ENCODE data around the gene CLGN.
"Not testable (repeated sequence)": the region's sequence is repeated elsewhere in the genome, so short reads cannot be mapped to it uniquely, and the experiment has no call there.

The CLGN gene, protein sequence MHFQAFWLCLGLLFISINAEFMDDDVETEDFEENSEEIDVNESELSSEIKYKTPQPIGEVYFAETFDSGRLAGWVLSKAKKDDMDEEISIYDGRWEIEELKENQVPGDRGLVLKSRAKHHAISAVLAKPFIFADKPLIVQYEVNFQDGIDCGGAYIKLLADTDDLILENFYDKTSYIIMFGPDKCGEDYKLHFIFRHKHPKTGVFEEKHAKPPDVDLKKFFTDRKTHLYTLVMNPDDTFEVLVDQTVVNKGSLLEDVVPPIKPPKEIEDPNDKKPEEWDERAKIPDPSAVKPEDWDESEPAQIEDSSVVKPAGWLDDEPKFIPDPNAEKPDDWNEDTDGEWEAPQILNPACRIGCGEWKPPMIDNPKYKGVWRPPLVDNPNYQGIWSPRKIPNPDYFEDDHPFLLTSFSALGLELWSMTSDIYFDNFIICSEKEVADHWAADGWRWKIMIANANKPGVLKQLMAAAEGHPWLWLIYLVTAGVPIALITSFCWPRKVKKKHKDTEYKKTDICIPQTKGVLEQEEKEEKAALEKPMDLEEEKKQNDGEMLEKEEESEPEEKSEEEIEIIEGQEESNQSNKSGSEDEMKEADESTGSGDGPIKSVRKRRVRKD

DNA sequence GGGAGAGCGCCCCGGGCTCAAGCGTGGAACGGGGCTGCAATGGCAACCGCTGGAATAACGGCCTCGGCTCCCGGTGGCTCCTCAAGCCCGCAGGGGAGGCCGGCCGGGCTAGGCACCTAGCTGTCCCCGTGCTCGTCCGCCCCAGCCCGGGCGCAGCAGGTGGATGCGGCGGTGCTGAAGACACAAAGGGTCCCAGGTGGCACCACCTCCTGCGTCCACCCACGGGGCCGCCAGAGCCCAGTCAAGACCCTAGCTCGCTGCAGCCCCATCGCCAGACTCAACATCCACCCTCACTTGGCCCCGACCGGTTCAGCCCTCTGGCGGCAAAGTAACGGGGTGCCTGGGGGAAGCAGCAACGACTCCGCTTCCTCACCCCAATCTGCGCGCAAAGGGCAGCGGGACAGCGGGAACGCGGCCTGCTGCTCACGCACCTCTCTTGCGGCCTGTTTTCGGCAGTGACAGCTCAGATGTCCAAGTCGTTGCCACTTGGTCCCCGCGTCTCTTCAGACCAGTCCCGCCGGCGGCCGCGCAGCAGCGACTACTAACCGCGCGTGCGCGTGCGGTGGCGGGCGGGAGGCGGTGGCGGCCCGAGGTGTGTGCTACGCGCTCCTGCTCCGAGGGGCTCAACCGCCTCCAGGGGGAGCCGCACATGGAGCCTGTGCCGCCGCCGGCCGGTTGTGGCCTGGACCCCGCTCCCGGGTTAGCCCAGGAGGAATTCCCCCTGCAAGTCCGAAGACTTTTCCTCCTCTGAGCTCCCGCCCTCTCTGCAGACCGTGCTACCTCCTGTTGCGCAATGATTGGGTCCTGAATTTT, at the start of gene CLGN:
TSS of gene CLGN (minus strand) at position 543 of the 813 bp plus-strand sequence. CDS start 14,570 bp downstream, outside the sequence.
- peak; percentile 36 to 41 for DNase-seq

DNA sequence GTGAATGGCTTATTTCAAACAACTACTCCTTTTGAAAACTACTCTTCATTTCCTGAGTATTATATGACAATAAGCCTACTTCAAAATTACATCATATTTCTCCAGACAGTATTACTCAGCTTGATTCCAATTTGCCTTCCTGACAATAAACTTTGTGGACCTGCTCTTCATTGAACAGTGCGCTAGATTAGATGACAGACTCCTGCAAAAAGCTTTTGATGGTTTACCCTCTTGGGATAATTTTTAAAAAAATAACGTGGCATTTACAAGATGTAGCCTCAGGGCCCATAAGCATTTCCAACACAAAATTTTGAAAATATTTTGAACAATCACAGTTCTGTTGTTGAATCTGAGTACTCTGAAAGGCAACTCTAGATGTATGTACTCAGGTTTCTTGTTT, 44.7 kb upstream of the CLGN start:
- no peak for DNase-seq

DNA sequence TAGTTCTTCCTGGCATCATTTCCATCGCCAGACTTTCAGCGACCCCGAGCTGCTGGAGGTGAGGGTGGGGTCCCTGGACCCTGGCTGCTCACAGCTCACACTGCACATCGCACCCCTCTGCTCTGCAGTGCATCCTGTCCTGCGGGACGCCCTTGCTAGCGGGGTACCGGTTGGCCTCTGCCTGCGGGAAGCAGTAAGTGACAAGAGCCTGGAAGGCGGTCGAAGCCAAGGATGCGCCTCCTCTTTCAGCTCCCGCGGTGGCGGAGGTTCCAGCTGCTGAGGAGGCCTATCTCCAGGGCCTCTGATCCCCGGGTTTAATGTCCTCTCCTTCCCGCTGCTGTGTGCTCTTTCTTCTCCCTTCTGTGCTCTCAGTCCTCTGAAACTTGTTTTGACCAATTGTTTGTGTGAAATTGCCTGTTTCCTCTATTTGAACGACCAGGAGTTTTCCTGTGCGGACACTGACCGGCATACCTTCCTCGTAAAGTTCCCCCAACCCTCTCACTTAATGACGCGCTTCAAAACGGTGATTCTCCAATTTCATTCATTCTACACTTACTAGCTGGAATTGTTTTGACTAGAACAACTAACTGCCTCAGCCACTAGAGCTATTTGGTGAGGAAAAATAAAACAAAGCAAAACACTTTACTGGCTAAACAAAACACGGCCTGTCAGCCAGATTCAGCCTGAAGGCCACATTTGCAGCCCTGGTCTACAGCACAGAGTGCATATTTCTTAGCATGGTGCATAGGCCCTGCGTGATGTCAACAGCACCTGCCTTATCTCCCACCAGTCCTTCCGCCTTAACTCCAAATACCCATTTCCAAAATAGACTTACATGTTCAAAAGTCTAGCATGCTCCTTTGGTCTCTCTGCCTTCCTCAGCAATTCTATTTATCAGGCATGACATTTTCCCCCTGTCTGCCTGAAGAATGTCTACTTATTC, 42.6 kb upstream of the CLGN start:
- no peak for DNase-seq

DNA sequence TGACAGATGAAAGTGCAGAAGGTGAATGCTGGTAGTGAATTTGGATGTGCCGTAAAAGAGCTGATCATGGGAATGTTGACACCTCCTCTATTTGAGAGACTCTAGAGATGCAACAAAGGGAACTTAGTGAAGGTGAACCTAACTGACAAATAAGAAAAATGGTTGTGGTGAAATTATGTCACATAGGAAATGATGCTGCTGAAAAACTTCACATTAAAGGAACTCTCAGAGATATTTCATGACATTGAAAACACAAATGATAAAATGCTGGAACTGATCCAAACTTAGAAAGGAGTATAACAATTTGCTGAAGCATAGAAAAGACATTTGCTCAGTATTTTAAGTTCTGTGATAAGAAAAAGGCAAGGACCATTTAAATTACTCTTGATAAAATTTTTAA, 38.7 kb upstream of the CLGN start:
- no peak for DNase-seq

DNA sequence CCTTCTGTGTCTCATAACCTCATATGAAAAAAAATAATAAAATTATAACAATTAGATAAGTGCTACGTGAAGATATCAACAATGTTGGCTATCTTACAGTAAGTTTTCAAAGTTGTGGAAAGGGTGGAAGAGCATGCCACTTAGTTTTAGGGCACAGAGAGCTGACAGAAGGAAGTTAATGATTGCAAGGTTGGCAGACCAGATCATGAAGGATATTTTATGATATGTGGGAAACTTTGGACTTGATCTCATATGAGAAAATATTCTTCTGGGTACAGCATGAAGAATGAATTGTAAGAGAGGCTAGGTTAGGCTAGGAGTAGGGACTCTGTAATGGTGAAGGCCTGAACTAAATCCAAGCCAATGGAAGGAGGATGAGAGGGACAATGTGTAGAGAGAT, 36.2 kb upstream of the CLGN start:
- no peak for DNase-seq

DNA sequence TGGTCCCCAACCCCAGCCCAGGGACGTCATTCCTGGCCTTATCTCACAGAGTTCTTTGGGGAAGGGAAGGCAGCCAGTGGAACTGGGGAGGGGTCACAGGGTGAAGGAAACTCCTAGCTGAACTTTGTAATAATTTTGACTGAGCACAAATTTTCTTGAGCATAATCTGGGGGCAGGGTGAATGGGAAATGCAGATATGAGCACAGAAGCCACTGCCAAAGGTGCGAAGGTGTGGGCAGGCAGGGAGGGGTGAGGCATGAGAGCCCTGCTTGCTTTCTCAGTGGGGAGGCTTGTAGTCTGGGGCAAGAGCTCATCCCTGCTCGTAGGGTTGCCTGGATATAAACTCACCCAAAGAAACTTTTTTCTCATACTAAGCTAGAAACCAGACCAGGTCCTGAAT, 35.7 kb upstream of the CLGN start:
- DNase-seq: no peak

DNA sequence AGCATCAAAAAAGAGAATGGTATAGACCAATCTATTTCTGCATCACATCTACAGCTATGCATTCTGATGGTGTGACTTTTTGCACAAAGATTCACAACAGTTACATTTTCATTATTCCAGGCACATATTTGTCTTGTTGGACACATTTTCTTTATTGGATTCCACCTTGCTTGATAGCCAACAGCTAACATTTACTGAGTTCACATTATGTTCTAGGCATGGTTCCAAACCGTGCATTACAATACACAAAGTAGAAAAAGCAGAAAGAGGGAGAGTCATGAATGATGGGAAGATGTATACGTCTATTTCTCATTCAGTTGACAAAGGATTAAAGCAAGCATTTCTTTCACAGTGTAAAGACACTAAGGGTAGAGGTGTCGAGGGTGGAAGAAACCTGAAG, 22.9 kb upstream of the CLGN start:
- DNase-seq: no peak

DNA sequence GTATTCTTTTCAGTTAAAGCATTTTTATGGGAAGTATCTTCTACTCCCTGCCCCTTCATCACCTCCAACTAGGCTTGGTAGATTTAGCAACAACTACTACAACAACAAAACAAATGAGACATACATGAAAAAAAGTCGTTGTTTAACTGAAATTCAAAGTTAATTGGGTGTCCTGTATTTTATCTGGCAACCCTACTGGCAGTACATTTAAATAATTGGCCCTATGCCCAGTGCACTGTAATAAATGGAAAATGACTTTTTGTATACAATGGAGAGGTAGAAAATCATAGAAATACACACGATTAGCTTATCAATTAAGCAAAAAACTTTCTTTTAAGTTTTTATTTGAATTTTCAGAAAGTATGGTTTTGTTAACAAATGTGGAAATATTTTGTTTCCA, 21.4 kb upstream of the CLGN start:
- DNase-seq: no peak

DNA sequence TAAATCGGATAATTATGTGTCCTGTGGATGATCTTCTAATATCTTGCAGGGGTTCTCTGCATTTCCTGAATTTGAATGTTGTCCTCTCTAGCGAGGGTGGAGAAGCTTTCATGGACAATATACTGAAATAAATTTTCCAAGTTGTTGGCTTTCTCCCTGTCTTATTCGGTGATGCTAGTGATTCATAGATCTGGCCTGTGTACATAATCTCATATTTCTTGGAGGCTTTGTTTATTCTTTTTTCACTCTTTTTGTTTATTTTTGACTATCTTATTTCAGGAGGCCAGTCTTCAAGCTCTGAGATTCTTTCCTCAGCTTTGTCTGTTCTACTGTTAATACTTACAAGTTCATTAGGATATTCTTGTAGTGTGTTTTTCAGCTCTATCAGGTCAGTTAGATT, 20.7 kb upstream of the CLGN start:
- DNase-seq: no peak

DNA sequence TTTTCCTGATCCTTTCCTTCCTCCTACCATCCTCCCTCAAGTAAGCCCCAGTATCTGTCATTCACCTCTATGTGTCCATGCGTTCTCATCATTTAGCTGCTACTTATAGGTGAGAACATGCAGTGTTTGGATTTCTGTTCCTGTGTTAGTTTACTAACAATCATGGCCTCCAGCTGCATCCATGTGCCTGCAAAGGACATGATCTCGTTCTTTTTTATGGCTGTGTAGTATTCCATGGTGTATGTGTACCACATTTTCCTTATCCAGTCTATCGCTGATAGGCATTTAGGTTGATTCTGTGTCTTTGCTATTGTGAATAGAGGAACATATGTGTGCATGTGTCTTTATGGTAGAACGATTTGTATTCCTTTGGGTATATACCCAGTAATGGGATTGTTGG, 16.9 kb upstream of the CLGN start:
- not testable (repeated sequence) for DNase-seq

DNA sequence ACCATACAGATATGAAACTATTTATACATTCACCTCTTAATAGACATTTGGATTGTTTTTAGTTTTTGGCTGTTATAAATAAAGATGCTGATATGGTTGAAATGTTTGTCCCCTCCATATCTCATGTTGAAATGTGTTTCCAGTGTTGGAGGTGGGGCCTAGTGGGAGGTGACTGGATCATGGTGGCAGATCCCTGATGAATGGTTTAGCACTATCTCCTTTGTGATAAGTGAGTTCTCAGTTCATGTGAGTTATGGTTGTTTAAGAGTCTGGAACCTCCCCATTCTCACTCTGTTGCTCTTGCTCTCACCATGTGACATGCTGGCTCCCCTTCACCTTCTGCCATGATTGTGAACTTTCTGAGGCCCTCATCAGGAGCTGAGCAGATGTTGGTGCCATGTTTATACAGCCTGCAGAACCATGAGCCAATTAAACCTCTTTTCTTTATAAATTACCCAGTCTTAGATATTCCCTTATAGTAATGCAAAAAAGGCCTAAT, 12.2 kb upstream of the CLGN start:
- DNase-seq: no peak

DNA sequence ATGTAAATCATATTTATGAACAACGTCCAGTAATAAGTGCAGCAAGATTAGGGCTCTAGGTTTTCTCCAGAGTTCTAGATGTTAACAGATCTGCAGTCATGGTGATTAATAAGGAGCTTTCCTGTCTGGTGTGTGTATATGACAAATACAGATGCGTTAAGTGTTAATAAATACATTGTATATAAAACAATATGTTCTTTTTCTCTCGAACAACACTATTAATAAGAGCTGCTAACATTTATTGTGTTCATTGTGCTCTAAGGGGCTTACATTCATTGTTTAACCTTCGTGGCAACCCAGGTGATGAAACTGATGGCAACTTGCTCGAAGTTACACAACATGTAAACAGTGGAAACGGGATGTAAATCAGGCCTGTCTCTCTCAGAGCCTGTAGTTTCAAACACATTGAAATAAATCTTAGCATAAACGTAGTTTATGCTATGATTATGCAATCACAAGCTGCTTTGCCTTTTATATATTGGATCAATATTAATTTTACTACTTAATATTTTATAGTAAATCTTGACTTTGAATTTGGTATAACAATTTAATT, 547 bp upstream of the CLGN start:
- no peak for DNase-seq

DNA sequence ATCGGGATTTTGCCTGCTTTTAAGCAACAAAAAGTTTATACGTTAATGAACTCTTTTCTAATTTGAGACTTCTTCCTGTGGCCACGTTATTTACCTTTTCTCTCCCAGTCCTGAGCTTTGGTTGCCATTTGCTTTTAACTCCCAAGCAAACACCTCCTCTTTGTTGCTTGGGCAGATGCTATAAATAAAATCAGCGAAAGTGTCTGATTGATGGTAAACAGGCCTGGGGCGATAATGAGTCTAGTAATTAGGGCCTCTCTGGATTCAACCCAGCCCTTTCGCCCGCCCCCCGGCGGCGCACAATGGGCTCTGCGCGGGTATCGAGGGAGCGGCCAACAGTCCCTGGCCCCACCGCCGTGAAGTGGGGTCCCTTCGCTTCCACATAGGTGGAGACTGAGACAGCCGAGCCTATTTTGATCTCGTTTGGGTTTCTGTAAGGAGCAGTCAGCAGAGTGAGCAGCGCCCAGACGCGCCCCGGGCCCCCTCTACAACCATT, 790 bp downstream of the CLGN start:
- DNase-seq: peak in 1 of 2 donors; percentile 1

DNA sequence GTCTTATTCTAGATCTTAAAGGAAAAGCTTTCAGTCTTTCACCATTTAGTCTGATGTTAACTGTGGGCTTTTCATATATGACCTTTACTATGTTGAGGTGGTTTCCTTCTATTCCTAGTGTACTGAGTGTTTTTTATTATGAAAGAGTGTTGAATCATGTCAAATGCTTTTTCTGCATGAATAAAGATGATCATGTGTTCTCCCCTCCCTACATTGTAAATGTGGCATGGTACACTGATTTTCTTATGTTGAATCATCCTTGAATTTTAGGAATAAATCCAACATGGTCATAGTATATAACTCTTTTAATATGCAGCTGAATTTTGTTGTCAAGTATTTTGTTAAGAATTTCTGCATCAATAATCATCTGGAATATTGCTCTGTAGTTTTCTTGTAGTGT, 4.3 kb downstream of the CLGN start:
- DNase-seq: no peak

DNA sequence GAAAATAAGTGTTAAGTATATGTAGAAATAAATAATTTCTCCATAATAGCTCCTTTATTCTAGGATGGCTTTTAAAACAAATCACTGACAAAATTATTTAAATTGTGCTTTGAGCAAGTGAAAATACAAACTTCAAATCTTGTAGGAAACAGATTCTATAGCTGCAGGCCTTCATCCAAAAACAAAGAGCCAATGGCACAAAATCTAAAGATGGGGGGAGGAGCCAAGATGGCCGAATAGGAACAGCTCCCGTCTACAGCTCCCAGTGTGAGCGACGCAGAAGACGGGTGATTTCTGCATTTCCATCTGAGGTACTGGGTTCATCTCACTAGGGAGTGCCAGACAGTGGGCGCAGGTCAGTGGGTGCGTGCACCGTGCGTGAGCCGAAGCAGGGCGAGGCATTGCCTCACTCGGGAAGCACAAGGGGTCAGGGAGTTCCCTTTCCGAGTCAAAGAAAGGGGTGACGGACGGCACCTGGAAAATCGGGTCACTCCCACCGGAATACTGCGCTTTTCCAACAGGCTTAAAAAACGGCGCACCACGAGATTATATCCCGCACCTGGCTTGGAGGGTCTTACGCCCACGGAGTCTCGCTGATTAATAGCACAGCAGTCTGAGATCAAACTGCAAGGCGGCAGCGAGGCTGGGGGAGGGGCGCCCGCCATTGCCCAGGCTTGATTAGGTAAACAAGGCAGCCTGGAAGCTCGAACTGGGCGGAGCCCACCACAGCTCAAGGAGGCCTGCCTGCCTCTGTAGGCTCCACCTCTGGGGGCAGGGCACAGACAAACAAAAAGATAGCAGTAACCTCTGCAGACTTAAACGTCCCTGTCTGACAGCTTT, 14.1 kb downstream of the CLGN start:
- DNase-seq: not testable (repeated sequence)

DNA sequence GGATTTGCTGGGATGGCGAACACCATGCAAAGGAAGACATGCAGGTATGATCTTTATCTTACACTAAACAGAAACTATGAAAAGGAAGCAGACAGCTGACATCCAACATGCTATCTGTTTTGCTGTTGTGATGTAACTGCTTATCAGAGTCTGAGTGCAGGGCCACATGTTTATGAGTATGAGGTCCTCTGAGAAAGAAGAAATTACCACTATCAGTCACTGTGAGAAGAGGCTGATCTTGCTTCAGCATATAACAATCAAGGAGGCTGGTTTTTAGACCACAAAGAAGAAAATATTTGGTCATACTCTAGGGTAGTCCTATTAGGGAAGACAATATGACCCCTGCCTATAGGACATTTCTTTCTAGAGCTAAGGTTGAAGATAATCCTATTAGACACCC, 18.5 kb downstream of the CLGN start:
- no peak for DNase-seq

DNA sequence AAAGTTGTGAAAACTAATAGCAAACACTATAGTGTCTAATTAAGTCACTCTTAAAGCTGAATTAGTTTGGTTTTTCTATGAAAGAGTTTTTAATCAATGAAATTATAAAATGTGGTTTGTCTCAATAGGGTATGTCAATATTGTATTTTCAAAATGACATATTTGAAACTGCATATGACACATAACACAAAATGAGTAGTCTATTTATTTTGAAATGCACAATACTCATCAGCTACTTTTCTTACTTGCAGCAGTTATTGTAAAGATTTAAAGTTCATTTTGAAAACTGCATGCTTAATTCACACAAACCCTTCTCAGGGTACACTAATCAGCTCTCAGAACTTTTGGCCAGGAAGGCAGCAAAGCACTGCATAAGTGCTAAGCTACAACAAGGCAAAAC, 21.2 kb downstream of the CLGN start:
- no peak for DNase-seq

DNA sequence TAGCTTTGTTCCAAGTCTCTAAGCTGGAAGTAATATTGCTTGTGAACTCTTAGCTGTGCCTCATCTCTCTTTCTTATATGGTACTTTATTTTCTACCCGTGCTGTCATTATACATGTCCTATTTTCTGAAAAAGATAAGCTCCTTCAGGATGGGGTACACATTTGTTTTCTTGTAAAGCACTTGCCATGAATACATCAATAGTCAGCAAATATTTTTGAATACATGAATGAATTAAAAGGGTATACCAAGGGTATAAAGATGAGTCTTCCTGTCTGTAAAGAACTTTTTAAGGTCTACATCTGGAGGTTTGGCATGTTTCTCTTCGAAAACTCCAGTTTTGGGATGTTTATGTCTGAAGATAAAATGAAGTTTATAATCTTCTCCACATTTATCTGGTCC, 27.3 kb downstream of the CLGN start:
- no peak for DNase-seq

DNA sequence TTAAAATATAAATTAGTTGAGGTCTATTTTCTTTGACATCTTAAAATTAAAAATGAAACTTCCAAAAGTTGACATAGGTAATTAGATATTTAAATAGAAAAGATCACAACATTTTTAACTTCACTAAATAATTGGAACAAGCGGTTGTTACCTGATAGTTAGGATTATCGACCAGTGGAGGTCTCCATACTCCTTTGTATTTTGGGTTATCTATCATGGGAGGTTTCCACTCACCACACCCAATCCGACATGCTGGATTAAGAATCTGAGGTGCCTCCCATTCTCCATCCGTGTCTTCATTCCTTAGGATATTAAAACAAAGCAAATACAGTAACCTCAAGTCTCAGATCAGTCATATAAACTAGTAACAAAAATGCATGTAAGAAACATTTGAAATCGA, 31.8 kb downstream of the CLGN start:
- DNase-seq: no peak

DNA sequence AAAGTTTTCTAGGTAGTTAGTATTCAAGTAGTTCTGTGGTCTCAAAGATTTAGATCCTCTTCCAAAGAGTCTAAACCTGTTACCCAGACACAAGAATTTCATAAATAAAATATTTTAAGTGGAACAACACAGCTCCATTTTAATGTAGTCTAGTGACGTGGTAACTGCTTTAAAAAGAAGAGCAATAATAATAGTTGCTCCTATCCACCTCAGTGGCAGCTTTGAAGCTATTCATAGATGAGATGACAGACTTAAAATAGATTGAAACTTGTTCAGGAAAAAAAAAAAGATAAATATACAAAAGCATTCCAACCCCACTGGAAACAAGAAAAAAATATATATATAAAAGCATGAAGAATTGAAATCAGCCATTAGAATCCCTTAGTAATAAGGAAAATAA, 39.4 kb downstream of the CLGN start:
- no peak for DNase-seq

DNA sequence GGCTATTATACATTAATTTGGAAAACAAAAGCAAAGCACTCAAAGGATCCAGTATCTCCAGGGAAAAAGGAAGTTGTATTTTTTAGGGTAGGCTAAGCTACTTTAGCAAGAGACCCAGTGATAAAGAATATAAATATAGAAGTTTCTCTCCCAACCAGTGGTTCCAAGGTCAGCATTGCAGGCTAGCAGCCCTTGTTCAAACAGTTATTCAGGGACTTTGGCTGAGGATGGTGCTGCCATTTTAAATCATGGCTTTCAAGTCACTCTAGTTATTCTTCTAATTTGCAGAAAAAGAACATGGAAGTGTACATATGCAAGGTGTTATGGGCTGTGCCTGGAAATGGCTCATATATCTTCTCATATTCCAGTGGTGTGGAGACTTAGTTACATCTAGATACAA, 44.7 kb downstream of the CLGN start:
- no peak for DNase-seq

Measured in stimulated activated CD4-positive, alpha-beta T cell treated with anti-CD3 and anti-CD28 coated beads, Interleukin-2, amount 100 ng/mL, for 48 hours (primary cell).